Prostate gland (tissue), 2 donors: ENCODE data around the gene LTBP2. TPM values are rescaled to one million over a fixed set of nuclear protein-coding genes. Genes with fewer than 3 reads are reported as not detected.

Experiments
- DNase-seq: peaks from one replicate; pipeline ENCODE4 v3.0.0-alpha.2; 2019; ENCODE audit warnings: low spot score
- H3K27ac ChIP-seq, 2 donors: fragments of 200-600 bp; sonication (generic); 2 replicates each; pipeline ENCODE4 v1.5.1; 2017 to 2019
- H3K27me3 ChIP-seq: fragments of 200-600 bp; sonication (generic); replicated peaks from 2 replicates; pipeline ENCODE4 v1.5.1; 2019; ENCODE audit not compliant: insufficient read depth
- H3K36me3 ChIP-seq, 2 donors: fragments of 200-600 bp; sonication (generic); 1 replicate in 1 of 2; 2 replicates in 1 of 2; pipeline versions ENCODE4 v1.5.1 to v1.8.1; 2017 to 2019
- H3K4me1 ChIP-seq: fragments of 200-600 bp; sonication (generic); replicated peaks from 2 replicates; pipeline ENCODE4 v1.5.1; 2019
- H3K4me3 ChIP-seq, 2 donors: fragments of 200-600 bp; sonication (generic); 2 replicates each; pipeline ENCODE4 v1.5.1; 2017 to 2019
- H3K9me3 ChIP-seq: fragments of 200-600 bp; sonication (generic); 2 replicates; pipeline ENCODE4 v1.5.1; 2017
- CTCF ChIP-seq, 4 experiments: fragments of 200-600 bp in 2 of 4; fragments of 450-650 bp in 2 of 4; sonication (generic) in 2 of 4; IDR thresholded peaks; 1 replicate in 3 of 4; 2 replicates in 1 of 4; pipeline ENCODE4 v1.5.1; 2016 to 2019; ENCODE audit warnings: antibody characterized with exemption in 4 of 4, mild to moderate bottlenecking in 2 of 4, moderate library complexity in 2 of 4
- POLR2A ChIP-seq: fragments of 450-650 bp; IDR thresholded peaks from one replicate; pipeline ENCODE4 v1.6.1; 2016; ENCODE audit warnings: antibody characterized with exemption, mild to moderate bottlenecking
- POLR2AphosphoS5 ChIP-seq: sonication (generic); formaldehyde crosslinking; IDR thresholded peaks from one replicate; pipeline ENCODE4 v1.6.1; 2017; ENCODE audit warnings: antibody characterized with exemption
- WGBS: methylation state at CpG from one replicate; pipeline ENCODE4 v1.1.5; 2018; 5-methylcytosine and 5-hydroxymethylcytosine counted together
- intact Hi-C: fragments of 100-400 bp; cut with DNase I; formaldehyde crosslinking; loops from one replicate; pipeline ENCODE4 v1.14.2; 2022
- total RNA-seq, 2 donors: library from RNA; depleted of rRNA; stranded (reverse); fragments of >200 nt; gene quantifications; one replicate each; pipeline ENCODE4 v1.1.0, GENCODE V29; 2016

LTBP2 gene
- total RNA-seq, 2 donors from 2014 or later = 47.0 to 90.7 TPM

- 72% methylated on average over 10 of the region's 10 CpGs for WGBS
These were observed 101.1 kb downstream of the LTBP2 start for GRCh38 chr14:74510959-74511409.

GRCh38 chr14:74510223-74510931 lies 101.7 kb downstream of the LTBP2 start:
- WGBS = 75% methylated on average over 21 of the region's 21 CpGs
- no peaks in the 10 kb centered on the region for H3K4me1 ChIP-seq
- H3K9me3 ChIP-seq = no peaks in the 10 kb centered on the region
- H3K27ac ChIP-seq = no peak overlapping the region
- no peaks in the 10 kb centered on the region for H3K27me3 ChIP-seq
- intact Hi-C loops = no loop called here
- H3K36me3 ChIP-seq = no peaks in the 10 kb centered on the region
- TF ChIP-seq POLR2AphosphoS5 (no peak), CTCF (IDR thresholded peaks at IDR 0.05) (no peak), POLR2A (no peak)
- H3K4me3 ChIP-seq = no peak overlapping the region
- DNase-seq = no peak

More at GRCh38 chr14:74510959-74511409, 101.1 kb downstream of the LTBP2 start:
- Histone ChIP-seq H3K27ac (no peak overlapping the region), H3K36me3 (no peaks in the 10 kb centered on the region), H3K27me3 (no peaks in the 10 kb centered on the region), H3K4me1 (no peaks in the 10 kb centered on the region), H3K4me3 (no peak overlapping the region), H3K9me3 (no peaks in the 10 kb centered on the region)
- TF ChIP-seq CTCF (IDR thresholded peaks at IDR 0.05) (no peak), POLR2AphosphoS5 (no peak), POLR2A (no peak)
- no peak for DNase-seq
- intact Hi-C loops = no loop called here

GRCh38 chr14:74509587-74510222 lies 102.3 kb downstream of the LTBP2 start:
- no peak overlapping the region for H3K4me3 ChIP-seq
- no peak for DNase-seq
- WGBS = 91% methylated on average over 10 of the region's 10 CpGs
- H3K9me3 ChIP-seq = no peaks in the 10 kb centered on the region
- H3K4me1 ChIP-seq = no peaks in the 10 kb centered on the region
- H3K27me3 ChIP-seq = no peaks in the 10 kb centered on the region
- TF ChIP-seq POLR2AphosphoS5 (no peak), POLR2A (no peak), CTCF (IDR thresholded peaks at IDR 0.05) (no peak)
- no peaks in the 10 kb centered on the region for H3K36me3 ChIP-seq
- intact Hi-C loops = loop anchor here (10.0 kb wide), 1 partner anchor 285 kb away; no protein-coding TSS in a partner anchor
- no peak overlapping the region for H3K27ac ChIP-seq

- no peak overlapping the region for H3K4me3 ChIP-seq
- no peak overlapping the region for H3K27ac ChIP-seq
These were observed 103.1 kb downstream of the LTBP2 start for GRCh38 chr14:74508844-74509428.

More at GRCh38 chr14:74508844-74509428, 103.1 kb downstream of the LTBP2 start:
- no peaks in the 10 kb centered on the region for H3K4me1 ChIP-seq
- no peaks in the 10 kb centered on the region for H3K27me3 ChIP-seq
- TF ChIP-seq POLR2A (no peak), POLR2AphosphoS5 (no peak), CTCF (IDR thresholded peaks at IDR 0.05) (no peak)
- intact Hi-C loops = loop anchor here (10.0 kb wide), 1 partner anchor 286 kb away; no protein-coding TSS in a partner anchor
- H3K36me3 ChIP-seq = no peaks in the 10 kb centered on the region
- H3K9me3 ChIP-seq = no peaks in the 10 kb centered on the region
- no peak for DNase-seq
- 88% methylated on average over 11 of the region's 13 CpGs for WGBS
